AG04449 (cell line): ENCODE data around the gene STOM.

Experiments used
- CTCF ChIA-PET: fragments of 350-600 bp; formaldehyde crosslinking; extraction: SDS; loops from one replicate; lab custom pipeline; 2021; ENCODE audit warnings: antibody characterized with exemption; lab: Yijun Ruan, JAX
- POLR2A ChIA-PET: fragments of 400-600, 350-600 bp; formaldehyde crosslinking; extraction: SDS; loops from one replicate; lab custom pipeline; 2020; ENCODE audit warnings: antibody characterized with exemption, inconsistent platforms; lab: Yijun Ruan, JAX
- DNase-seq: peaks from one replicate; pipeline ENCODE4 v3.0.0-alpha.2; 2010; ENCODE audit warnings: low read depth, low spot score
- H3K4me3 ChIP-seq: 2 replicates; pipeline ENCODE4 v1.5.1; 2011; ENCODE audit warnings: low read depth, mild to moderate bottlenecking, control low read depth, low read length
- CTCF ChIP-seq: IDR thresholded peaks from one replicate; pipeline ENCODE4 v1.5.1; 2011; ENCODE audit warnings: mild to moderate bottlenecking, moderate library complexity, low read length, control low read depth, inconsistent platforms; ENCODE audit not compliant: insufficient read depth; ENCODE audit errors: missing control alignments

Gene STOM

GRCh38 chr9:121318631-121319382 is 51.2 kb downstream of the STOM start:
- TF ChIP-seq CTCF, result no peak
- ChIA-PET POLR2A (interaction anchor here (0.7 kb wide), 1 partner anchor 34 kb away, joined by 3 read pairs; no protein-coding TSS in a partner anchor), CTCF (interaction anchor here (1.0 to 11.3 kb wide), 38 partner anchors 10 to 148 kb away, joined by 3 to 597 read pairs (median 13); partner anchors contain the start of gene GSN)
- no peak for DNase-seq
- no peak overlapping the region for H3K4me3 ChIP-seq

- DNase-seq, result no peak
- H3K4me3 ChIP-seq, result no peak overlapping the region
- TF ChIP-seq CTCF, result no peak
- ChIA-PET CTCF (interaction anchor here (0.7 to 11.3 kb wide), 17 partner anchors 14 to 122 kb away, joined by 3 to 597 read pairs (median 23); partner anchors contain the start of gene GSN), POLR2A (no interaction called here)
Measured at GRCh38 chr9:121317737-121318630, 52.1 kb downstream of the STOM start.

- DNase-seq, result no peak
- CTCF ChIA-PET, result interaction anchor here (1.1 to 11.3 kb wide), 8 partner anchors 14 to 118 kb away, joined by 3 to 597 read pairs (median 96); no protein-coding TSS in a partner anchor
- POLR2A ChIA-PET, result no interaction called here
- no peak for TF ChIP-seq CTCF
- H3K4me3 ChIP-seq, result no peak overlapping the region
Measured at GRCh38 chr9:121316852-121317373, 53.1 kb downstream of the STOM start.

- no peak overlapping the region for H3K4me3 ChIP-seq
- no peak for DNase-seq
- TF ChIP-seq CTCF, result no peak
- ChIA-PET POLR2A (no interaction called here), CTCF (interaction anchor here (0.7 to 11.3 kb wide), 6 partner anchors 13 to 127 kb away, joined by 3 to 597 read pairs (median 209); no protein-coding TSS in a partner anchor)
Measured at GRCh38 chr9:121316378-121316777, 53.7 kb downstream of the STOM start.

- ChIA-PET CTCF (interaction anchor here (0.6 to 11.3 kb wide), 7 partner anchors 10 to 225 kb away, joined by 3 to 597 read pairs (median 10); no protein-coding TSS in a partner anchor), POLR2A (interaction anchor here (0.6 kb wide), 1 partner anchor 35 kb away, joined by 3 read pairs; no protein-coding TSS in a partner anchor)
- no peak for TF ChIP-seq CTCF
- no peak overlapping the region for H3K4me3 ChIP-seq
- no peak for DNase-seq
Measured at GRCh38 chr9:121313458-121314152, 56.4 kb downstream of the STOM start.
